ENCODE measurements around the gene MOV10. TPM values are rescaled to one million over a fixed set of nuclear protein-coding genes. Genes with fewer than 3 reads are reported as not detected.
"Not testable (repeated sequence)": the region's sequence is repeated elsewhere in the genome, so short reads cannot be mapped to it uniquely, and the experiment has no call there.

Gene MOV10
- total and polyA plus RNA-seq, 2 donors, result 33.6 to 62.9 TPM

- WGBS, result 98% methylated on average over 3 of the region's 3 CpGs
- H3K4me1 ChIP-seq (ENCODE audit: control insufficient read depth in 2 of 2, insufficient read depth in 2 of 2, low read length in 2 of 2); H3K27me3 ChIP-seq (ENCODE audit: control insufficient read depth in 2 of 2, insufficient read depth in 1 of 2, low read length in 1 of 2); H3K36me3 ChIP-seq (ENCODE audit: control insufficient read depth in 2 of 2, insufficient read depth in 2 of 2, low read length in 1 of 2); DNase-seq (ENCODE audit: low read depth in 6 of 9, low spot score in 9 of 9); H3K9me3 ChIP-seq (ENCODE audit: control insufficient read depth in 2 of 2, insufficient read depth in 1 of 2, low read length in 1 of 2); H3K27ac ChIP-seq (ENCODE audit: low read depth in 1 of 2, low read length in 1 of 2); H3K4me3 ChIP-seq (ENCODE audit: low read length in 2 of 2): not testable (repeated sequence)
Observed at GRCh38 chr1:112729011-112729410, 54.6 kb downstream of the MOV10 start.

GRCh38 chr1:112729909-112730308, 55.5 kb downstream of the MOV10 start:
- no peak overlapping the region for H3K27ac ChIP-seq (ENCODE audit: low read depth in 1 of 2, low read length in 1 of 2)
- no peak overlapping the region for H3K4me3 ChIP-seq (ENCODE audit: low read length in 2 of 2)
- 86% methylated on average over 1 of the region's 1 CpG for WGBS
- H3K27me3 ChIP-seq (ENCODE audit: control insufficient read depth in 2 of 2, insufficient read depth in 1 of 2, low read length in 1 of 2), result peaks cover 0 to 2% of the 10 kb centered on the region in 2 donors
- no peak for DNase-seq (ENCODE audit: low read depth in 6 of 9, low spot score in 9 of 9)
- H3K4me1 ChIP-seq (ENCODE audit: control insufficient read depth in 2 of 2, insufficient read depth in 2 of 2, low read length in 2 of 2), result no peaks in the 10 kb centered on the region
- H3K36me3 ChIP-seq (ENCODE audit: control insufficient read depth in 2 of 2, insufficient read depth in 2 of 2, low read length in 1 of 2), result no peaks in the 10 kb centered on the region
- H3K9me3 ChIP-seq (ENCODE audit: control insufficient read depth in 2 of 2, insufficient read depth in 1 of 2, low read length in 1 of 2), result no peaks in the 10 kb centered on the region

- DNase-seq (ENCODE audit: low read depth in 6 of 9, low spot score in 9 of 9), result no peak
- H3K27ac ChIP-seq (ENCODE audit: low read depth in 1 of 2, low read length in 1 of 2), result no peak overlapping the region
- H3K4me3 ChIP-seq (ENCODE audit: low read length in 2 of 2), result no peak overlapping the region
- H3K9me3 ChIP-seq (ENCODE audit: control insufficient read depth in 2 of 2, insufficient read depth in 1 of 2, low read length in 1 of 2), result no peaks in the 10 kb centered on the region
- WGBS, result 90% methylated on average over 1 of the region's 1 CpG
- H3K27me3 ChIP-seq (ENCODE audit: control insufficient read depth in 2 of 2, insufficient read depth in 1 of 2, low read length in 1 of 2), result peaks cover 0 to 2% of the 10 kb centered on the region in 2 donors
- no peaks in the 10 kb centered on the region for H3K36me3 ChIP-seq (ENCODE audit: control insufficient read depth in 2 of 2, insufficient read depth in 2 of 2, low read length in 1 of 2)
- H3K4me1 ChIP-seq (ENCODE audit: control insufficient read depth in 2 of 2, insufficient read depth in 2 of 2, low read length in 2 of 2), result no peaks in the 10 kb centered on the region
Observed at GRCh38 chr1:112731451-112731850, 57.0 kb downstream of the MOV10 start.

DNA sequence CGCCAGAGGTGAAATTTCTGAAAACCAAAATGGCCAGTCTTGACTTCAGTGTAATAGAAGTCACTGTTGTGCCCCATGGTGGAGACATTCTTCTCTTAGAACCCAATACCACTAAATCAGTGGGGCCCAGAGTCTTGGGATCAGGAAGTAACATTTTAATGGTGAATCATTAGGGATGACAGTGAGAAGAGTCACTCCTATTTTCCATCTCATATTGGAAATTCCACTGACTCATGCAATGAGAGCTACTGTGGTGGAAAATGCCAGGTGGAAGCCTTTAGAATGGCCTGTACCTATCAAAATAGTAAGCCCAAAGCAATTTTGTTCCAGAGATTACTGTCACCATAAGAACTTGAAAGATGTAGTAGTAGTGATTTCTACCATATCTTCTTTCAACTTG, 61.3 kb downstream of the MOV10 start:
- Histone ChIP-seq H3K4me1 (ENCODE audit: control insufficient read depth in 2 of 2, insufficient read depth in 2 of 2, low read length in 2 of 2) (no peaks in the 10 kb centered on the region), H3K36me3 (ENCODE audit: control insufficient read depth in 2 of 2, insufficient read depth in 2 of 2, low read length in 1 of 2) (no peaks in the 10 kb centered on the region), H3K27me3 (ENCODE audit: control insufficient read depth in 2 of 2, insufficient read depth in 1 of 2, low read length in 1 of 2) (peaks cover 4 to 7% of the 10 kb centered on the region in 2 donors), H3K9me3 (ENCODE audit: control insufficient read depth in 2 of 2, insufficient read depth in 1 of 2, low read length in 1 of 2) (no peaks in the 10 kb centered on the region), H3K27ac (ENCODE audit: low read depth in 1 of 2, low read length in 1 of 2) (no peak overlapping the region), H3K4me3 (ENCODE audit: low read length in 2 of 2) (no peak overlapping the region)
- WGBS, result 98% methylated on average over 1 of the region's 1 CpG
- DNase-seq (ENCODE audit: low read depth in 6 of 9, low spot score in 9 of 9), result no peak

- H3K4me1 ChIP-seq (ENCODE audit: control insufficient read depth in 2 of 2, insufficient read depth in 2 of 2, low read length in 2 of 2), result no peaks in the 10 kb centered on the region
- no peaks in the 10 kb centered on the region for H3K36me3 ChIP-seq (ENCODE audit: control insufficient read depth in 2 of 2, insufficient read depth in 2 of 2, low read length in 1 of 2)
- no peaks in the 10 kb centered on the region for H3K9me3 ChIP-seq (ENCODE audit: control insufficient read depth in 2 of 2, insufficient read depth in 1 of 2, low read length in 1 of 2)
- no peak overlapping the region for H3K27ac ChIP-seq (ENCODE audit: low read depth in 1 of 2, low read length in 1 of 2)
- H3K4me3 ChIP-seq (ENCODE audit: low read length in 2 of 2), result no peak overlapping the region
- WGBS, result 96% methylated on average over 3 of the region's 3 CpGs
- DNase-seq (ENCODE audit: low read depth in 6 of 9, low spot score in 9 of 9), result no peak
- peaks cover 9 to 24% of the 10 kb centered on the region in 2 donors for H3K27me3 ChIP-seq (ENCODE audit: control insufficient read depth in 2 of 2, insufficient read depth in 1 of 2, low read length in 1 of 2)
Observed at GRCh38 chr1:112737573-112737972, 63.1 kb downstream of the MOV10 start.

DNA sequence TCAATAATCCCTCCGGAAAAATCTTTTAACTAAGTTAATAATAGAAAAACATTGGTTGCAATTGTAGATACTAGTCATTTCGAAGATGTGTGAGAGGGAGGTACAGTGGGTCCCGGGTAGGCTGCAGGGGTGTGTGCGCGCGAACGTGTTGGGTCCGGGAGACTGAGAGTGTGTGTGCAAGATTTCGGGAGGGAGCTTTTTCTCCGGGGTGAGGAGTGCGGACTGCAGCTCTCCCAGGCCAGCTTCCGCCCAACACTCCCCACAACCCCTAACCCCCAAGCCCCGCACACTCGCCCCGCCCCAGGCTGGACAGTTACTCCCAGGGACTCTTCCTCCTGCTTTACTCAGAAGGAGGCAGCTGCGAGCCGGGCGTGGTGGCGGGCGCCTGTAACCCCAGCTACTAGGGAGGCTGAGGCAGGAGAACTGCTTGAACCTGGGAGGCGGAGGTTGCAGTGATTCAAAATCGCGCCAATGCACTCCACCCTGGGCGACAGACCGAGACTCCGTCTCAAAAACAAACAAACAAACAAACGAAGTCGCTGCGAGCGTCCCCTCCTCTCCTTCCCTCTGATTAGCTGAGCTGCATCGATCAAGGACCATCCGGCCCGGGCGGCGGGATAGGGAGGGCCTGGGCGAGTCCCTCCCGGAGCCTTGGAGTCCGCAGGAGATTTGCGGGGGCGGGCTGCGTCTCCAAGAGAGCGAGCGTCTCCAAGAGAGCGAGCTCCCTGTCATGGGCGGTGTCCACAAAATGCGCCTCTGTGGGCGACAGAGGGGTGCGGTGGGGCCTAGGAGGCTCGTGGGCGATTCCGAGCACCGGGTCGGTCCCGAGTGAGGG, 68.9 kb downstream of the MOV10 start:
- no peaks in the 10 kb centered on the region for H3K36me3 ChIP-seq (ENCODE audit: control insufficient read depth in 2 of 2, insufficient read depth in 2 of 2, low read length in 1 of 2)
- peaks cover 33 to 59% of the 10 kb centered on the region in 2 donors for H3K27me3 ChIP-seq (ENCODE audit: control insufficient read depth in 2 of 2, insufficient read depth in 1 of 2, low read length in 1 of 2)
- no peaks in the 10 kb centered on the region for H3K4me1 ChIP-seq (ENCODE audit: control insufficient read depth in 2 of 2, insufficient read depth in 2 of 2, low read length in 2 of 2)
- no peak overlapping the region for H3K4me3 ChIP-seq (ENCODE audit: low read length in 2 of 2)
- WGBS, result 22% methylated on average over 54 of the region's 54 CpGs
- no peak overlapping the region for H3K27ac ChIP-seq (ENCODE audit: low read depth in 1 of 2, low read length in 1 of 2)
- no peak for DNase-seq (ENCODE audit: low read depth in 6 of 9, low spot score in 9 of 9)
- H3K9me3 ChIP-seq (ENCODE audit: control insufficient read depth in 2 of 2, insufficient read depth in 1 of 2, low read length in 1 of 2), result peaks cover 5 to 12% of the 10 kb centered on the region in 2 donors

DNA sequence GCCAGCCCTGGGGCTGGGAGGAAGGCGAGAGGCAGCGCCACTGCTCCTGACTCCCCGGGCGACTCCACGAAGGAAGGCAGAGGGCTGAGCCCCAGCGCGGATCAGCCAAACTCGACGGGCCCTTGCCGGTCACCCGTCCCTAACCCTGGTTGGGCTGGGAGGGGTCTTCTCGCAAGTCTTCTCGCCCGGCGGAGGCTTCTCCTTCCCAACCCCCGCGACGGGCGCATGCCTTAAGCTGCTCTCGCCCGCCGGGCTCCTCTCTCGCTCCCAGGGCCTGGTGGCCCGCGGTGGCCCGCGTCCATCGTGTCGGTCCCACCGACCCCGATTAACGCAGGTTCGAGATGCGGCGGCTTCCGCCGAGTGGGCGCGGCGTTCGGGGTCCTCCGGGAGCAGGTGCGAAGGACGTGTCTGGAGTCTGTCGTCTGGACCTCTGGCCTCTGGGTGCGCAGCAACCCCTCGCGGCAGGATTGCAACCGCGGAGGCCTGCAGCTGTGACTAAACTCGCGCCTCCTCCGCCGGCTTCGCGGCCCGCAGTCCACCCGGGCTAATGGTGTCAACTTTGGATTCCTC, 69.6 kb downstream of the MOV10 start:
- no peak overlapping the region for H3K4me3 ChIP-seq (ENCODE audit: low read length in 2 of 2)
- H3K4me1 ChIP-seq (ENCODE audit: control insufficient read depth in 2 of 2, insufficient read depth in 2 of 2, low read length in 2 of 2), result no peaks in the 10 kb centered on the region
- H3K27ac ChIP-seq (ENCODE audit: low read depth in 1 of 2, low read length in 1 of 2), result no peak overlapping the region
- 6% methylated on average over 58 of the region's 58 CpGs for WGBS
- H3K36me3 ChIP-seq (ENCODE audit: control insufficient read depth in 2 of 2, insufficient read depth in 2 of 2, low read length in 1 of 2), result no peaks in the 10 kb centered on the region
- peaks cover 33 to 59% of the 10 kb centered on the region in 2 donors for H3K27me3 ChIP-seq (ENCODE audit: control insufficient read depth in 2 of 2, insufficient read depth in 1 of 2, low read length in 1 of 2)
- H3K9me3 ChIP-seq (ENCODE audit: control insufficient read depth in 2 of 2, insufficient read depth in 1 of 2, low read length in 1 of 2), result peaks cover 5 to 12% of the 10 kb centered on the region in 2 donors
- DNase-seq (ENCODE audit: low read depth in 6 of 9, low spot score in 9 of 9), result no peak

GRCh38 chr1:112748396-112748795, 73.9 kb downstream of the MOV10 start:
- Histone ChIP-seq H3K9me3 (ENCODE audit: control insufficient read depth in 2 of 2, insufficient read depth in 1 of 2, low read length in 1 of 2) (peaks cover 3 to 10% of the 10 kb centered on the region in 2 donors), H3K27me3 (ENCODE audit: control insufficient read depth in 2 of 2, insufficient read depth in 1 of 2, low read length in 1 of 2) (peaks cover 17 to 34% of the 10 kb centered on the region in 2 donors), H3K36me3 (ENCODE audit: control insufficient read depth in 2 of 2, insufficient read depth in 2 of 2, low read length in 1 of 2) (no peaks in the 10 kb centered on the region), H3K4me1 (ENCODE audit: control insufficient read depth in 2 of 2, insufficient read depth in 2 of 2, low read length in 2 of 2) (no peaks in the 10 kb centered on the region), H3K27ac (ENCODE audit: low read depth in 1 of 2, low read length in 1 of 2) (no peak overlapping the region), H3K4me3 (ENCODE audit: low read length in 2 of 2) (no peak overlapping the region)
- WGBS, result 95% methylated on average over 12 of the region's 12 CpGs
- DNase-seq (ENCODE audit: low read depth in 6 of 9, low spot score in 9 of 9), result no peak
